Omental fat pad (tissue), 4 donors: ENCODE results near the gene EPHB4. TPM values are rescaled to one million over a fixed set of nuclear protein-coding genes. Genes with fewer than 3 reads are reported as not detected.

ENCODE experiments used
- ATAC-seq: fragments of 150-250 bp; one replicate; pipeline ENCODE4 v1.9.1; 2016; ENCODE audit warnings: mild to moderate bottlenecking, moderate library complexity; ENCODE audit not compliant: low FRiP score
- DNase-seq: peaks from one replicate; pipeline ENCODE4 v3.0.0-alpha.2; 2019; ENCODE audit warnings: low spot score
- total RNA-seq, 4 donors: library from RNA; depleted of rRNA; stranded (reverse); fragments of >200 nt; gene quantifications; one replicate each; pipeline ENCODE4 v1.1.0, GENCODE V29; 2016
- TF ChIP-seq, protein P1 (sequence below), 3 donors: fragments of 450-650 bp; IDR thresholded peaks; one replicate each; pipeline ENCODE4 v1.5.1; 2016 to 2017; ENCODE audit warnings: antibody characterized with exemption in 3 of 3, mild to moderate bottlenecking in 3 of 3, moderate library complexity in 2 of 3

EPHB4 gene
- total RNA-seq: 10 to 100 TPM; 24.3 to 73.5 (median 37.4) TPM

DNA sequence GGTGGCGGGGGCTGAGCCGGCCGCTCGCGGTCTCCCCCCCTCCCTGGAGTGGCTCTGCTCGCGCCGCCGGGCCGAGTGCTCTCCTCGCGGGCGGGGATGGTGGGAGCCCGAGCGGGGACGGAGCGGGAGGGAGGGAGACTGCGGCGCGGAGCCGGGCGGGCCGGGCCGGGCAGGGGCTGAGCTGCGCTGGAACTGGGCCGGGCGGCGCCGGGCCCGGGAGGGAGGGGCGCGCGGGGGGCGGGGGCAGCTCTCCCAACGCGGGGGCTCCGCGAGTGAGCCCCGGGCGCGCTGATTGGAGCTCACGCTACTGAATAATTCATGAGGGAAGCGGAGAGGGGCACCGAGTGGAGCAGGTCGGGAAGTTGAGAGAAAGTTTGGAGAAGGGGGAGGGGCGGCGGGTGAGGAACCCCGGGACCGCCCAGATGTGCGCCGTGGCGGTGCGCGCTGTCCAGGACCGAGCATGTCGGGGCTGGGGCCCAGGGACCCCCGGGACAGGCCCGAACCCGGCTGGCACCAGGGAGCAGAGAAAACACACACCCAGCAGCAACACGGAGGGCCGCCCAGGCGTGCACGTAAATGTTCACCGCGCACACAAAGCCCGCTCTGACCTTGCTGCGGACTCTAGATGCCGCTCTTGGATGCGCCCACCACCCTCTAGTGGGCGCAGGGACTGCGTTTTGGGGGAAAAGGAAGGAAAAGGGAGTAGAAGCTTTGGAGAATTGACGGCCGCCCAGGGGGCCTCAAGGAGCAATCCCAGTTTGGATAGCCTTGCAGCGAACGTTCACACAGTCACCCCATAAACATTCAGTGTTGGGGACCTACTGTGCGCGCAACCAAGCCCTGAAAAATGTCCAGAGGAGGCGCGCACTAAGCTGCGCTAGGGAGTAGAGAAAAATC, at the start of gene EPHB4:
Gene EPHB4 (minus strand): TSS at position 194 of the 897 bp plus-strand sequence. CDS start 493 bp downstream, outside the sequence.
- ATAC-seq (peak; percentile 84), DNase-seq (peak; percentile 55)
- TF ChIP-seq, protein P1, sequence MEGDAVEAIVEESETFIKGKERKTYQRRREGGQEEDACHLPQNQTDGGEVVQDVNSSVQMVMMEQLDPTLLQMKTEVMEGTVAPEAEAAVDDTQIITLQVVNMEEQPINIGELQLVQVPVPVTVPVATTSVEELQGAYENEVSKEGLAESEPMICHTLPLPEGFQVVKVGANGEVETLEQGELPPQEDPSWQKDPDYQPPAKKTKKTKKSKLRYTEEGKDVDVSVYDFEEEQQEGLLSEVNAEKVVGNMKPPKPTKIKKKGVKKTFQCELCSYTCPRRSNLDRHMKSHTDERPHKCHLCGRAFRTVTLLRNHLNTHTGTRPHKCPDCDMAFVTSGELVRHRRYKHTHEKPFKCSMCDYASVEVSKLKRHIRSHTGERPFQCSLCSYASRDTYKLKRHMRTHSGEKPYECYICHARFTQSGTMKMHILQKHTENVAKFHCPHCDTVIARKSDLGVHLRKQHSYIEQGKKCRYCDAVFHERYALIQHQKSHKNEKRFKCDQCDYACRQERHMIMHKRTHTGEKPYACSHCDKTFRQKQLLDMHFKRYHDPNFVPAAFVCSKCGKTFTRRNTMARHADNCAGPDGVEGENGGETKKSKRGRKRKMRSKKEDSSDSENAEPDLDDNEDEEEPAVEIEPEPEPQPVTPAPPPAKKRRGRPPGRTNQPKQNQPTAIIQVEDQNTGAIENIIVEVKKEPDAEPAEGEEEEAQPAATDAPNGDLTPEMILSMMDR (IDR thresholded peaks at IDR 0.05): no peak

DNA sequence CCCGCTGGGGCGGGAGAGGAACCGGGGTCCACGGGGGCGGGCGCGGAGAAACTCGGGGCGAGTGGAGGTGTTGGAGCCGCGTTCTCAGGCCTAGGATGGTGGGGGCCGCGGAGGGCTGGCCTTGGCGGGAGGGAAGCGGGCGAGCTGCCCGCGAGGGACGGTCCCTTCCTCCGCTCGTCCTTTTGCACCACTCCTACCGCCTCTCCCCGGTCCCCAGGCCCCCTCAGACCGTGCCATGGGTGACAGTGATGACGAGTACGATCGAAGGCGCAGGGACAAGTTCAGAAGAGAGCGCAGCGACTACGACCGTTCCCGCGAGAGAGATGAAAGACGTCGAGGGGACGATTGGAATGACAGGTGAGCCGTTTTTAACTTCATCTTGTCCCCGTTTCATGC, 48.0 kb upstream of the EPHB4 start:
- ATAC-seq: peak; percentile 4
- TF ChIP-seq, protein P1 (IDR thresholded peaks at IDR 0.05): no peak
- no peak for DNase-seq

DNA sequence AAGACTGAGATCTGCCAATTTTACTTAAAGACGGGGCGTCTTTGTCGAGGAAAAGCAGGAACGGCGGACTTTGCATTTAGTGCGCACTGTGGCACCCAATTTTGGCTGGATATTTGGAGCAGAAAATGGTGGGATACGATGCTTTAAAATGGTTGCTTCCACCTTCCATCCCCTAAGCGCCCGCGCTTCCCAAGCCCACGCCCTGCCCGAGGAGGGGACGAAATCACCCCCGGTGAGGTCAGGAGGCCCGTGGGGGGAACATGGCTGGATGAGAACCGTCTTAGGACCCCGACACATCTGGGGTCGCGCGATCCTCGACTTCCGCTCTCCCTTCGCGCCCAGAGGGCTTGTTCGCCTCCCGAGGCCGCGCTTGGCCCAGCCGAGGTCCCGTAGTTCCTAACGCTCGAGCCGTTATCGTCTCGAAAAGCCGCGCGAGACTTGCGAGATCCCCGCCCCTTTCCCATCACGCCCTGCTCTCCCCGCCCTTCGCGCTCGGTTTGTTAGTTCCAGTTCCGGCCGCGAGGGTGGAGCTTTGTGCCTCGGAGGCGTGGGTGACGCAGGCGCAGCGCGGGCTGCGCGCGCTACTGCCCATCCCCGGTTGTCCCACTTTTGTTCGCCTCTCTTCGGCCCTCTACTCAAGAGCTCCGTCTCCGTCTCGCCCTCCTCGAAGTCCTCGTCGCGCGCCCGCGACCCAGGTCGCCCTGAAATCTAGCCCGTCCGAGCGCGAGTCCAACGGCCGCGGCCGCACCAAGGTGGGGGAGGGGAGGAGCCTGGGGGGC, 47.4 kb upstream of the EPHB4 start, which contains the start of gene SRRT:
Gene SRRT (plus strand): TSS at position 527 of the 779 bp plus-strand sequence. CDS start 488 bp downstream, outside the sequence.
- peak; percentile 95 for DNase-seq
- peak; percentile 93 for ATAC-seq

DNA sequence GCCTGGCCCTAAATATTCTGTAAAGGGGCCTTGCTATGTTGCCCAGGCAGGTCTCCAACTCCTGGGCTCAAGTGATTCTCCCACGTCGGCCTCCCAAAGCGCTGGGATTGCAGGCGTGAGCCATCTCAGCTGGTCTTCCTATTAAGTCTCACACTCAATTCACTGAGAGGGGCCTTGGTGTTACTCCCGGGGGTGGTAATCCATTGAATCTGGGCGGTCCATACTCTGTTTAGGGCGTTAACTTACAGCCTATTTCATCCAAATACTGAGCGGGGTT, 46.9 kb upstream of the EPHB4 start:
- ATAC-seq (no peak), DNase-seq (no peak)
- TF ChIP-seq, protein P1 (IDR thresholded peaks at IDR 0.05): no peak

More for the DNA sequence above, 47.4 kb upstream of the EPHB4 start, which contains the start of gene SRRT:
- TF ChIP-seq, protein P1 (IDR thresholded peaks at IDR 0.05): peak in 2 of 3 donors; percentile 45 to 53

GRCh38 chr7:100873599-100874299, 46.4 kb upstream of the EPHB4 start:
- ATAC-seq (no peak), DNase-seq (no peak)
- TF ChIP-seq, protein P1 (IDR thresholded peaks at IDR 0.05): no peak

DNA sequence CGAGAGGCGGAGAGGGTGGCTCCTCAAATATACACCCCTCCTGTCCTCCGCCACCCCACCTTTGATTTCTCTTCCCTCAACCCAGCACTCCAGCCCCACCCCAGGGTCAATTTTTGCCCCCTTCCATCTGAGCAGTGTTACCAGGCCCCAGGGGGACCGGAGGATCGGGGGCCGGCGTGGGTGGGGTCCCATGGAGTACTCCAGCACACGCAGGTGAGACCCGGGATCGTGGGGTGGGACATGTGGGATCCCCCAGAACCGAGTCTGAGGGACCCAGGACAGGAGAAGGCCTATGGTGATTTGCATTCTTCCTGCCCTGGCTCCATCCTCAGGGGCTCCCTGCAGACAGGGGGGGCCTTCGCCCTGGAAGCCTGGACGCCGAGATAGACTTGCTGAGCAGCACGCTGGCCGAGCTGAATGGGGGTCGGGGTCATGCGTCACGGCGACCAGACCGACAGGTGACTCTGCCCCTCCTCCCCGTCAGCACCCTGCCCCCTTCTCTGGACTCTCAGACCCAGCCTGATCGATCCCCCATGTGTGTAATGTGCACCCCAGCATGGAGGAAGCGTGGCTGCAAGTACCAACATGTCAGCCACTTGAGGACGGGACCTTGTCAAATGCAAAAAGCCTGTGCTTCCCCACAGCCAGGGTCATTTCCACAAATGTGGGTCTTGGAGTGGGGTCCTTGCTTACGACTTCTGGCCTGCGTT, 40.6 kb upstream of the EPHB4 start:
- no peak for ATAC-seq
- DNase-seq: no peak
- TF ChIP-seq, protein P1 (IDR thresholded peaks at IDR 0.05): no peak
